HG03457 (cell line): ENCODE measurements around the gene ASIC2.

Experiments
- ATAC-seq: cut with Tn5 transposase; IDR thresholded peaks from one replicate; pipeline ENCODE4 v1.9.1; 2021; ENCODE audit warnings: moderate number of reproducible peaks; ENCODE audit not compliant: unreplicated experiment

The ASIC2 gene

GRCh38 chr17:33288954-33289353 is 4.1 kb downstream of the ASIC2 start:
- ATAC-seq: no peak

GRCh38 chr17:33287096-33287725 is 5.9 kb downstream of the ASIC2 start:
- ATAC-seq: no peak

- ATAC-seq: no peak
Measured at GRCh38 chr17:33285413-33285812, 7.7 kb downstream of the ASIC2 start.

- no peak for ATAC-seq
Measured at GRCh38 chr17:33284022-33284421, 9.1 kb downstream of the ASIC2 start.

GRCh38 chr17:33280162-33280943 is 12.7 kb downstream of the ASIC2 start:
- no peak for ATAC-seq

GRCh38 chr17:33277436-33278100 is 15.5 kb downstream of the ASIC2 start:
- no peak for ATAC-seq

GRCh38 chr17:33273743-33274410 is 19.2 kb downstream of the ASIC2 start:
- ATAC-seq: no peak

- ATAC-seq: no peak
Measured at GRCh38 chr17:33273271-33273670, 19.8 kb downstream of the ASIC2 start.

GRCh38 chr17:33272438-33272837 is 20.7 kb downstream of the ASIC2 start:
- ATAC-seq: no peak

- ATAC-seq: no peak
Measured at GRCh38 chr17:33269337-33270060, 23.6 kb downstream of the ASIC2 start.

- no peak for ATAC-seq
Measured at GRCh38 chr17:33267851-33268548, 25.1 kb downstream of the ASIC2 start.

GRCh38 chr17:33267271-33267790 is 25.8 kb downstream of the ASIC2 start:
- ATAC-seq: no peak

- no peak for ATAC-seq
Measured at GRCh38 chr17:33266611-33267010, 26.5 kb downstream of the ASIC2 start.

- ATAC-seq: no peak
Measured at GRCh38 chr17:33266116-33266515, 27.0 kb downstream of the ASIC2 start.

- no peak for ATAC-seq
Measured at GRCh38 chr17:33263396-33263795, 29.7 kb downstream of the ASIC2 start.

- ATAC-seq: no peak
Measured at GRCh38 chr17:33262266-33263123, 30.6 kb downstream of the ASIC2 start.

- ATAC-seq: no peak
Measured at GRCh38 chr17:33261820-33262219, 31.3 kb downstream of the ASIC2 start.

- no peak for ATAC-seq
Measured at GRCh38 chr17:33260638-33261037, 32.5 kb downstream of the ASIC2 start.

GRCh38 chr17:33258296-33258695 is 34.8 kb downstream of the ASIC2 start:
- no peak for ATAC-seq
